Naive B cell (primary cell): ENCODE measurements around the gene SGCB. TPM values are rescaled to one million over a fixed set of nuclear protein-coding genes. Genes with fewer than 3 reads are reported as not detected.

Experiments
- ATAC-seq, 2 donors: fragments of 150-1000 bp; cut with Tn5 transposase; 2 replicates each; pipeline ENCODE4 v1.10.0; 2021; ENCODE audit warnings: low read depth in 2 of 2, mild to moderate bottlenecking in 2 of 2, moderate library complexity in 2 of 2
- DNase-seq: peaks from one replicate; pipeline ENCODE4 v3.0.0; 2022
- H3K27ac Mint-ChIP-seq, 6 donors: one replicate each; pipeline ENCODE4 v1.8.0; 2020 to 2022; ENCODE audit warnings: mild to moderate bottlenecking in 6 of 6, mixed read lengths in 6 of 6, moderate library complexity in 5 of 6, inconsistent platforms in 2 of 6
- H3K27me3 Mint-ChIP-seq, 3 donors: one replicate each; pipeline ENCODE4 v1.8.0; 2021 to 2022; ENCODE audit warnings: mixed read lengths in 3 of 3, mild to moderate bottlenecking in 1 of 3
- H3K36me3 Mint-ChIP-seq, 2 donors: one replicate each; pipeline ENCODE4 v1.8.0; 2020 to 2022; ENCODE audit warnings: mixed read lengths in 2 of 2, inconsistent platforms in 1 of 2, mild to moderate bottlenecking in 1 of 2
- H3K4me1 Mint-ChIP-seq, 3 donors: one replicate each; pipeline ENCODE4 v1.8.0; 2020 to 2022; ENCODE audit warnings: mixed read lengths in 3 of 3, inconsistent platforms in 1 of 3, mild to moderate bottlenecking in 1 of 3, moderate library complexity in 1 of 3
- H3K4me3 Mint-ChIP-seq, 8 donors: one replicate each; pipeline ENCODE4 v1.8.0; 2020 to 2022; ENCODE audit warnings: mild to moderate bottlenecking in 8 of 8, mixed read lengths in 8 of 8, moderate library complexity in 8 of 8, inconsistent platforms in 2 of 8
- H3K9me3 Mint-ChIP-seq, 7 donors: one replicate each; pipeline ENCODE4 v1.8.0; 2020 to 2022; ENCODE audit warnings: mixed read lengths in 7 of 7, mild to moderate bottlenecking in 5 of 7, inconsistent platforms in 2 of 7, moderate library complexity in 1 of 7
- polyA plus RNA-seq, 6 donors: library from polyadenylated mRNA; unstranded; fragments of 300-500 nt; fragmentation: Illumina TruSeq; gene quantifications; one replicate each; pipeline ENCODE4 v1.2.3, GENCODE V29; 2021; ENCODE audit warnings: low read depth in 6 of 6

Gene SGCB
- polyA plus RNA-seq, 6 donors from 2014 or later = 4.4 to 8.3 (median 4.8) TPM

DNA sequence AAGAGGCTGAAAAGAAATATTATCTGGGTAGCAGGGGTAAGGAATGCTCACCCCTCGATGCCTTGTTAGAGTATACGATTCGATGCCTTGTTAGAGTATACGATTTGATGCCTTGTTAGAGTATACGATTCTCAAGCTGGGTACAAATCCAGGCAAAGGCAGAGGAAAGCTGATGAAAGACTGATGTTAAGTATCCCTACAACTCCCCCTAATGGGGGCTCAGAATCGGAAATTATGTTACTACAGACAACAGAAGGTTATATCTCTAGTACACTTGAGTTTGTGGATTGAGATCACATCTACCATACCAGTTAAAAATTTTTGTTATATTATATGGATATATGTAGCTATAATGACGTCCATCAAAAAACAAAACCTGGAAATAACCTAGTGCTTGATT lies 22.7 kb downstream of the SGCB start:
- Mint-ChIP-seq H3K4me1 (peaks cover 0 to 7% (median 0%) of the 10 kb centered on the region in 3 donors), H3K9me3 (no peaks in the 10 kb centered on the region), H3K4me3 (no peak overlapping the region), H3K27ac (no peak overlapping the region), H3K27me3 (no peaks in the 10 kb centered on the region), H3K36me3 (no peaks in the 10 kb centered on the region)
- no peak for ATAC-seq
- no peak for DNase-seq

DNA sequence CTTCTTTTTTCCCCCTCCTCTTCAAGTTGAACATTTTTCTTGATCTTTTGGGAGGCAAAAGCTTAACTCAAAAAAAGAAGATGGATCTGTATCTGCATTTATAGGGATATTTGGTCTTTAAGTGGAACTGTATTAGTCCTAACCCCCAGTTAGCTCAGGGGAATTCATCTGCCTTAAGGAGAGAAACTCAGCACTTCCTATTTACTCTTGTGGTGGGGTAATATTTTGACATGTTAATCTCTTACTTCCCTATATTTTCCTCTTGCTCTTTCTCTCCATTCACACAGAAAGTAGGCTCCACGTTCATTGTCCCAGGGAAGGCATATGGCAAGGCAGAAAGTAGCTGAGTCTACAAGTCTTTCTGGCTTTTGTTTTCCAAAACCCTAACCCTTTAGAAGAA lies 23.2 kb downstream of the SGCB start:
- Mint-ChIP-seq H3K4me3 (no peak overlapping the region), H3K4me1 (peaks cover 0 to 7% (median 0%) of the 10 kb centered on the region in 3 donors), H3K27ac (peak overlapping the region in 1 of 6 donors; percentile 66), H3K9me3 (no peaks in the 10 kb centered on the region), H3K36me3 (no peaks in the 10 kb centered on the region), H3K27me3 (no peaks in the 10 kb centered on the region)
- no peak for ATAC-seq
- DNase-seq = no peak

DNA sequence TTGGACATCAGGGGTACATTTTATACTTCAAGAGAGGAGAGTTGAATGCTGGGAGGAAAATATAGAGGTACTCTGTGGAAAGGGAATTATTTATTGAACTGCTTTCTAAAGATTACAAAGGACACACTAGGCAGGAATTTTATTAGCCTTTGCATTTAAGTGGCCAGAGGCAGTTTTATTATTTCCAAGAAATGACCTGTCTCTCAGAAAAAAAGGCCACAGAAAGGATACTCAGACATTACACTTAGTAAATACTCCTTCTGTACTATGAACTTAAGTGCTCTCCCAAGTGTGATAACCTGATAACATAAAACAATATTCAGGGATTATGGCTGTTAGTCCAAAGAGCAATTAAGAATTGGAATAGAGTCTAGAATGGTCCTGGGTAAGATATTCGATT lies 25.4 kb downstream of the SGCB start:
- ATAC-seq (no peak), DNase-seq (no peak)
- Mint-ChIP-seq H3K4me3 (no peak overlapping the region), H3K27me3 (no peaks in the 10 kb centered on the region), H3K9me3 (peaks cover 0 to 2% (median 0%) of the 10 kb centered on the region in 7 donors), H3K36me3 (no peaks in the 10 kb centered on the region), H3K27ac (peak overlapping the region in 1 of 6 donors; percentile 28), H3K4me1 (peaks cover 0 to 7% (median 0%) of the 10 kb centered on the region in 3 donors)

DNA sequence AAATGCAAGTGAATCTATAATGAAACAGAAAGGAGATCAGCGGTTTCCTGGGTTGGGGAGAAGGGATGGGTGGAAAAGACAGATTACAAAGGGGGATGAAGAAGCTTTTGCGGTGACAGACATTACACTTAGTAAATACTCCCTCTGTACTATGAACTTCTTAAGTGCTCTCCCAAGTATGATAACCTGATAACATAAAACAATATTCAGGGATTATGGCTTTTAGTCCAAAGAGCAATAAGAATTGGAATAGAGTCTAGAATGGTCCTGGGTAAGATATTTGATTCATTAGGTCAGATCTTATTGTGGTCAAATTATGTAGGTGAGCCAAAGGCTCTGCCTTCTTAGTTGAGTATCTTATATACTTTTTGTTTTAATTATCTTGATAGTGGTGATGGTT lies 27.1 kb downstream of the SGCB start:
- H3K36me3 Mint-ChIP-seq = no peaks in the 10 kb centered on the region
- H3K9me3 Mint-ChIP-seq = peaks cover 0 to 2% (median 0%) of the 10 kb centered on the region in 7 donors
- DNase-seq (no peak), ATAC-seq (no peak)
- H3K4me1 Mint-ChIP-seq = peaks cover 0 to 7% (median 0%) of the 10 kb centered on the region in 3 donors
- H3K27me3 Mint-ChIP-seq = no peaks in the 10 kb centered on the region
- H3K27ac Mint-ChIP-seq = no peak overlapping the region
- H3K4me3 Mint-ChIP-seq = no peak overlapping the region

DNA sequence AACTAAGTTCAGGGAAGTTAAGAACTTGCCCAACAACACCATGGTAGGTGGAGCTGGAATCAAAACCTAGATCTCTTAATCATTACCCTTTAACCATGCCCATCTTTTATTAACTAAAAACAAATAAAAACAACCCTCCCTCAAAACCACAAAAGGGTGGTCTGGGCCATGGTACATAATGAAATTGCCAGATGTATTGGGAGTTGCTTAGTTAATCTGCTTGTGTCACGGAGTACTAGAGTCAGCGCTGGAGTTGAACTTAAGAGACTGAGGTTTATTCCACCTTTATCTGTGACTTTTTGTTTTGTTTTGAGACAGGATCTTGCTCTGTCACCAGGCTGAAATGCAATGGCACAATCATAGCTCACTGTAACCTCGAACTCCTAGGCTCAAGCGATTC lies 31.2 kb downstream of the SGCB start:
- Mint-ChIP-seq H3K27ac (no peak overlapping the region), H3K4me3 (no peak overlapping the region), H3K27me3 (no peaks in the 10 kb centered on the region), H3K4me1 (no peaks in the 10 kb centered on the region), H3K36me3 (no peaks in the 10 kb centered on the region), H3K9me3 (peaks cover 0 to 2% (median 0%) of the 10 kb centered on the region in 7 donors)
- ATAC-seq (no peak), DNase-seq (no peak)

DNA sequence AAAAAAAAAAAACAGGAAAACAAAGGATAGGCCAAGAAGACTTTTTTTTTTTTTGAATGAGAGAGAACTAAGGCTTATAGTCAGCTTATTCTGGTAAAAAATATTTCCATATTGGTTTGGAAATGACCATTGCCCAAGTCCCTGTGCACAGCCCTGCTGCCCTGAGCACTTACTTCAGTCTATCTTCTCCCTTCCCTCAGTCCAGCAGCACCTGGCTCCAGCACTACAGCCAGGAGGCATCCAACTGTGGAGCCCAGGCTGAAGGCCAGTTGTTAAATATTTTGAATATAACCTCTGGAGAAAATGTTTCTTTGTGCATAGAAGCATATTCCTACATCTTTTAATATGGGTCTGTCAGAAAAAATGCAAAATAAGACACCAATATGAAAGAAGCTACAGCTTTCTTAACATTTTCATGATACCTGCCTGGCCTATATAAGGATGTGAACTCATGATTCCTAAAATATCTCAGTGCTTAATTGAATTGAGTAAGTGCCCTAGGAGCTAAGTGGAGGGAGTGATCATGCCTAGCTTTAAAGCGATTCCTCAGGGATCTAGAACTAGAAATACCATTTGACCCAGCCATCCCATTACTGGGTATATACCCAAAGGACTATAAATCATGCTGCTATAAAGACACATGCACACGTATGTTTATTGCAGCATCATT lies 32.4 kb downstream of the SGCB start:
- DNase-seq (no peak), ATAC-seq (no peak)
- H3K4me3 Mint-ChIP-seq = no peak overlapping the region
- peaks cover 0 to 2% (median 0%) of the 10 kb centered on the region in 7 donors for H3K9me3 Mint-ChIP-seq
- no peaks in the 10 kb centered on the region for H3K4me1 Mint-ChIP-seq
- H3K36me3 Mint-ChIP-seq = no peaks in the 10 kb centered on the region
- no peaks in the 10 kb centered on the region for H3K27me3 Mint-ChIP-seq
- H3K27ac Mint-ChIP-seq = no peak overlapping the region

DNA sequence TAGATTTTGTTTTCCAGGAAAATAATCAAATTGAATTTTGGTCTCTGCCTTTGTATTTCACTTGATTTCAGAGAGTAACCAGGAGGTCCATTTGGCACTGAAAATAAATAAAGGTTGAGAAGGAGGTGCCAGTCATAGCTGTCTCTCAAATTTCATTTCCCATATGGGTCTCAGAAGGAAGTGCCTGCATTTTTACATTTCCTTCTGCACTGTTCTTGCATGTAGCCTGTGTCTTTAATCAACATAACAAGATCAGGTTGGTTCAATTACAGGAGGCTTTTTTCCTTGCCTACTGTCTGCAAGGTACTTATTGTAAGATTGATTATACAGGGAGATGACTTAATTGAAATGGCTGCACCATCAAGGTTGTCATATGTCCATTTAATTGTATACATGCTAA lies 33.7 kb downstream of the SGCB start:
- Mint-ChIP-seq H3K27ac (no peak overlapping the region), H3K4me3 (no peak overlapping the region), H3K27me3 (no peaks in the 10 kb centered on the region)

DNA sequence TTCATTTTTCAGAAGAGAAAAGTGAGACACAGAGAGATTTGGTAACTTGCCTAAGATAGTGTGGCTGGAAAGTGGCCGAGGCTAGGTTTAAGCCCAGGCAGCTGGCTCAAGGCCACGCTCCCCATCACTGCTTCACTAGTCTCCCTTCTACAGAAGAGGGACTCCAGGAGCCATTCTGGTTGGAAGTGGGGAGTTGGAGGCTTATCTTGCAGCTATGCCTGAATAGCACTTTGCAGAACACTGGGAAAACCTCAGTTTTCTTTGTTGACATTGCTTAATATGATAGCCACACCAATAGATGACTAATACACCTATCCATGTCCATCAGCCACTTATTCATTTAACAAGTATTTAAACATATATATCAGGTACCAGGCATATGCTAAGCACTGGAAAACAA lies 36.5 kb downstream of the SGCB start:
- H3K27ac Mint-ChIP-seq = no peak overlapping the region
- H3K27me3 Mint-ChIP-seq = peaks cover 0 to 4% (median 3%) of the 10 kb centered on the region in 3 donors
- H3K4me1 Mint-ChIP-seq = no peaks in the 10 kb centered on the region
- no peaks in the 10 kb centered on the region for H3K9me3 Mint-ChIP-seq
- H3K36me3 Mint-ChIP-seq = no peaks in the 10 kb centered on the region
- no peak for DNase-seq
- no peak overlapping the region for H3K4me3 Mint-ChIP-seq
- ATAC-seq = no peak

More for the DNA sequence above, 33.7 kb downstream of the SGCB start:
- peaks cover 0 to 2% (median 0%) of the 10 kb centered on the region in 7 donors for H3K9me3 Mint-ChIP-seq
- no peak for ATAC-seq
- DNase-seq = no peak
- H3K36me3 Mint-ChIP-seq = no peaks in the 10 kb centered on the region
- no peaks in the 10 kb centered on the region for H3K4me1 Mint-ChIP-seq

DNA sequence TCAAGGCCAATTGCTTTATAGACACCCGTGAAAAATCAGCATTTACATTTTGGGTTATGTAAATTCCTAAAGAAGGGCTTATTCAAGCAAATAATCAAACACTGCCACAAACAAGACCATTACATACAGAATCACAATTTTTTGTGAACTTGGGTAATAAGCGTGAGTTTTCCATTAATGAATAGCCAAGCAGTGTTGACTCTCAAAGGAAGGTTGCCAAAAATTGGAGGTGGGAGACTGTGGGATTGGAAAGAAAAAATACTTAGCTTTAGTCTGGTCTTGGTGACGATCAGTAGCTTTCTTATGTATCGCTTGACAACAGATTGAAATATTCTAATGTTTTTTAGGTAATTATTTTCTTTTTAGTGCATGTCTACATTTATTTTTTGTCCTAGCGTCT lies 38.8 kb downstream of the SGCB start:
- ATAC-seq (no peak), DNase-seq (no peak)
- no peaks in the 10 kb centered on the region for H3K36me3 Mint-ChIP-seq
- H3K27ac Mint-ChIP-seq = no peak overlapping the region
- no peak overlapping the region for H3K4me3 Mint-ChIP-seq
- peaks cover 0 to 5% (median 3%) of the 10 kb centered on the region in 3 donors for H3K27me3 Mint-ChIP-seq
- H3K9me3 Mint-ChIP-seq = no peaks in the 10 kb centered on the region
- no peaks in the 10 kb centered on the region for H3K4me1 Mint-ChIP-seq

DNA sequence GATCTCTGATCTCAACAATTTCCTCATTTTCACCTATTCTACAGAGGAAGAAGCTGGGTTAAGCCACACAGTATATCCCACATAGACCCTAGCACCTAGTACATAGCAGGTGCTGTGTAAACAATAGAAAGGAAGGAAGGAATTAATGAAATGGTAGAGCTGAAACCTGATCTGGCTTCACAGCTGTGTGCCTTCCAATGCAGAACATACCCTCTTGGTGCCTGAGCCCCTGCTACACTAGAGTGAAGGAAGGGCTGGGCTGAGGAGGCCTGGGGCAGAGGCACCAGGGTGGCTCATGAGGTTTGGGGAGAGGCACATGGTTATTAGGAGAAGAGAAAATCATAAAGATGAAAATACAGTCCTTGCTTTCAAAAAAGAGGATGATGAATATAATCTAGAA lies 39.3 kb downstream of the SGCB start:
- Mint-ChIP-seq H3K27me3 (peaks cover 0 to 5% (median 3%) of the 10 kb centered on the region in 3 donors), H3K9me3 (no peaks in the 10 kb centered on the region), H3K36me3 (no peaks in the 10 kb centered on the region), H3K27ac (no peak overlapping the region), H3K4me3 (no peak overlapping the region), H3K4me1 (no peaks in the 10 kb centered on the region)
- ATAC-seq (no peak), DNase-seq (no peak)

DNA sequence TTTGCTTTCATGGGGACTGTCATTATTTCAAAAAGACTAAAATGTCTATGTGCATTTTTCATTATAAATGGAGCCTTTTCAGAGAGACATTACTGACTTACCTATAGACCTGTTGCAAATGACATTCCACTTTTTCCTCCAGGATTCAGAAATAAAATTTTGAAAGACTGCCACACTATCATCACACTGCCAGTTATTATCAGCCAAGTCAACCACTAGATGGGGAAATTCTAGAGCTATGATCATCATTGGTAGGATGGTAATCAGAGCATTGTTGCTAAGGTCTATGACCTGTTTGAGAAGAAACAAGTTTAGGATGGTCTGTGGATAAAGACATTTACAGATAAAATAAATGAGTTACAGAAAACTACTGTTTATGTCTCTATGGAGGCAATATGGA lies 40.5 kb downstream of the SGCB start:
- ATAC-seq (no peak), DNase-seq (no peak)
- Mint-ChIP-seq H3K36me3 (no peaks in the 10 kb centered on the region), H3K4me1 (no peaks in the 10 kb centered on the region), H3K27ac (no peak overlapping the region), H3K9me3 (peaks cover 0 to 3% (median 0%) of the 10 kb centered on the region in 7 donors), H3K27me3 (peaks cover 0 to 5% (median 3%) of the 10 kb centered on the region in 3 donors), H3K4me3 (no peak overlapping the region)

DNA sequence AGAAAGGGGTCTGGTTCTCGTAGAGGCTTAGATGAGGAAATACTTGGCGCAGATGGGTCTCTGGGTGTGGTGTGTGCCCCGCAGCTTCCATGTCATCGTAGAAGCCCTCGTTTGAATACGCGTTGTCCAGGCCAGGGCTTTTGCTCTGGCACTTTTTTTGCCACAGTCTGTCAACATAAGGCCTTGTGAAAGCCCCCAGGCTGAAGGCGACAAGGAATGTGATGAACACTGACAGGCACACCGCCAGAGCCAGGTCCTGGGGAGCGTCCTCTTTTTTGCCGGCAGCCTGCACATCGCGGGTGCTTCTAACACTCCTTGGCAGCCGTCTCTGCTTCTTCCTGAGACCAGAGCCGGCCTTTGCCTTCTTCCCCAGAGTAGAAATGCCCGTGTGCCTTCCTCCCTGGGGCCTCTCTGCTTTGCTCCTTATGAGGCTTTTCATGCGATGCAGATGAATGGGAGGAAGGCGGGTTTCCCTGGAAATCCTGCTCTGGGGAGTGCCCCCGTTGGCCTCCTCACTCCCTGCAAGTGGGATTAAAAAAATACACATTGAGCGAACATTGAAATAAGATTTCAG lies 42.4 kb downstream of the SGCB start:
- H3K9me3 Mint-ChIP-seq = peaks cover 0 to 10% (median 4%) of the 10 kb centered on the region in 7 donors
- DNase-seq (no peak), ATAC-seq (no peak)
- H3K36me3 Mint-ChIP-seq = no peaks in the 10 kb centered on the region
- no peaks in the 10 kb centered on the region for H3K4me1 Mint-ChIP-seq
- peaks cover 4 to 12% (median 11%) of the 10 kb centered on the region in 3 donors for H3K27me3 Mint-ChIP-seq
- H3K4me3 Mint-ChIP-seq = no peak overlapping the region
- no peak overlapping the region for H3K27ac Mint-ChIP-seq
